HG03354 (cell line): ENCODE measurements around the gene AGL.
"Not testable (repeated sequence)": the region's sequence is repeated elsewhere in the genome, so short reads cannot be mapped to it uniquely, and the experiment has no call there.

Experiments
- ATAC-seq: cut with Tn5 transposase; IDR thresholded peaks from one replicate; pipeline ENCODE4 v1.9.1; 2021; ENCODE audit warnings: mild to moderate bottlenecking; ENCODE audit not compliant: unreplicated experiment, poor library complexity, severe bottlenecking

Gene AGL

GRCh38 chr1:99850459-99851291 lies 514 bp downstream of the AGL start:
- ATAC-seq, result no peak

- no peak for ATAC-seq
Observed at GRCh38 chr1:99851850-99852454, 1.8 kb downstream of the AGL start.

GRCh38 chr1:99852648-99853047 lies 2.5 kb downstream of the AGL start:
- ATAC-seq, result no peak

GRCh38 chr1:99855914-99856450 lies 5.8 kb downstream of the AGL start:
- no peak for ATAC-seq

- ATAC-seq, result not testable (repeated sequence)
Observed at GRCh38 chr1:99857041-99857440, 6.9 kb downstream of the AGL start.

GRCh38 chr1:99858286-99858685 lies 8.1 kb downstream of the AGL start:
- ATAC-seq, result no peak

- ATAC-seq, result no peak
Observed at GRCh38 chr1:99858881-99859280, 8.7 kb downstream of the AGL start.

GRCh38 chr1:99860703-99861102 lies 10.5 kb downstream of the AGL start:
- ATAC-seq, result no peak

GRCh38 chr1:99867682-99868081 lies 17.5 kb downstream of the AGL start:
- no peak for ATAC-seq

GRCh38 chr1:99869304-99869703 lies 19.1 kb downstream of the AGL start:
- no peak for ATAC-seq

- ATAC-seq, result no peak
Observed at GRCh38 chr1:99869723-99870122, 19.6 kb downstream of the AGL start.

- ATAC-seq, result no peak
Observed at GRCh38 chr1:99872063-99872462, 21.9 kb downstream of the AGL start.

- ATAC-seq, result no peak
Observed at GRCh38 chr1:99877568-99877967, 27.4 kb downstream of the AGL start.

GRCh38 chr1:99886179-99886578 lies 36.0 kb downstream of the AGL start:
- no peak for ATAC-seq

- ATAC-seq, result no peak
Observed at GRCh38 chr1:99886841-99887240, 36.7 kb downstream of the AGL start.

- no peak for ATAC-seq
Observed at GRCh38 chr1:99887890-99888289, 37.7 kb downstream of the AGL start.

GRCh38 chr1:99891997-99892396 lies 41.8 kb downstream of the AGL start:
- no peak for ATAC-seq

GRCh38 chr1:99903278-99903677 lies 53.1 kb downstream of the AGL start:
- ATAC-seq, result not testable (repeated sequence)

- ATAC-seq, result no peak
Observed at GRCh38 chr1:99906535-99906934, 56.4 kb downstream of the AGL start.

- no peak for ATAC-seq
Observed at GRCh38 chr1:99917214-99917613, 67.1 kb downstream of the AGL start.

- ATAC-seq, result no peak
Observed at GRCh38 chr1:99919220-99919619, 69.1 kb downstream of the AGL start.
